ENCODE measurements around the gene SPTLC1.

DNA sequence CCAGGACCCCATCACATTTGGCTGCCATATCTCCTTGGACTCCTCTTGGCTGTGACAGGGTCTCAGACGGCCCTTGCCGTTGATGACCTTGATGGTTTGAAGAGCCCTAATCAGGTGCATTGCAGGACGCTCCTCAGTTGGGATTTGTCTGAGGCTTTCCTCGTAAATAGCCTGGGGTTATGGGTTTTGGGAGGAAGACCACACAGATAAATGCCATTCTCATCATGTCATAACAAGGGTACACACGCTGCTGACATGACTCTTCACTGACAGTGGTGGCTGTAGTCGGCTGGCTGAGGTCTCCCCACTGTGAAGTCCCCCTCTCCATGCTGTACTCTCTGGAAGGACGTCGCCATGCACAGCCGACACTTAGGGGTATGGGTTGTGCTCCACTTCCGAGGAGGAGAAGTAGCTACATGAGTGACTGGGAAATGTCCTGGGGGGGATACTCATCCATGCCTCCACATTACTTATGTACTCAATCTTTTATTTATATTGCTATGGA is 42.9 kb upstream of the SPTLC1 start:
- TF ChIP-seq, protein P1, sequence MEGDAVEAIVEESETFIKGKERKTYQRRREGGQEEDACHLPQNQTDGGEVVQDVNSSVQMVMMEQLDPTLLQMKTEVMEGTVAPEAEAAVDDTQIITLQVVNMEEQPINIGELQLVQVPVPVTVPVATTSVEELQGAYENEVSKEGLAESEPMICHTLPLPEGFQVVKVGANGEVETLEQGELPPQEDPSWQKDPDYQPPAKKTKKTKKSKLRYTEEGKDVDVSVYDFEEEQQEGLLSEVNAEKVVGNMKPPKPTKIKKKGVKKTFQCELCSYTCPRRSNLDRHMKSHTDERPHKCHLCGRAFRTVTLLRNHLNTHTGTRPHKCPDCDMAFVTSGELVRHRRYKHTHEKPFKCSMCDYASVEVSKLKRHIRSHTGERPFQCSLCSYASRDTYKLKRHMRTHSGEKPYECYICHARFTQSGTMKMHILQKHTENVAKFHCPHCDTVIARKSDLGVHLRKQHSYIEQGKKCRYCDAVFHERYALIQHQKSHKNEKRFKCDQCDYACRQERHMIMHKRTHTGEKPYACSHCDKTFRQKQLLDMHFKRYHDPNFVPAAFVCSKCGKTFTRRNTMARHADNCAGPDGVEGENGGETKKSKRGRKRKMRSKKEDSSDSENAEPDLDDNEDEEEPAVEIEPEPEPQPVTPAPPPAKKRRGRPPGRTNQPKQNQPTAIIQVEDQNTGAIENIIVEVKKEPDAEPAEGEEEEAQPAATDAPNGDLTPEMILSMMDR (IDR thresholded peaks at IDR 0.05 in 4 of 5, conservative IDR thresholded peaks at IDR 0.05 in 1 of 5) = no peak
- no peak for TF ChIP-seq POLR2A (IDR thresholded peaks at IDR 0.05)
